Lower leg skin (tissue), 3 donors: ENCODE measurements around the gene LGALS8.

Experiments
- CTCF ChIP-seq, 3 donors: fragments of 450-650 bp; IDR thresholded peaks; one replicate each; pipeline ENCODE4 v1.5.1; 2016; ENCODE audit warnings: antibody characterized with exemption in 3 of 3, mild to moderate bottlenecking in 3 of 3, moderate library complexity in 2 of 3
- POLR2A ChIP-seq, 2 donors: fragments of 450-650 bp; IDR thresholded peaks; one replicate each; pipeline ENCODE4 v1.6.1; 2016 to 2017; ENCODE audit warnings: antibody characterized with exemption in 2 of 2, mild to moderate bottlenecking in 1 of 2, moderate library complexity in 1 of 2

- no peak for TF ChIP-seq CTCF (IDR thresholded peaks at IDR 0.05)
- TF ChIP-seq POLR2A (IDR thresholded peaks at IDR 0.05), result no peak
Observed at GRCh38 chr1:236530959-236531358, 7.2 kb downstream of the LGALS8 start.
